HCEC 1CT (cell line): ENCODE data around the gene KRT24.

ENCODE experiments used
- DNase-seq: peaks from one replicate; pipeline ENCODE4 v3.0.0-alpha.2; 2017

KRT24 gene

GRCh38 chr17:40687106-40687505 is 16.4 kb downstream of the KRT24 start:
- no peak for DNase-seq

DNA sequence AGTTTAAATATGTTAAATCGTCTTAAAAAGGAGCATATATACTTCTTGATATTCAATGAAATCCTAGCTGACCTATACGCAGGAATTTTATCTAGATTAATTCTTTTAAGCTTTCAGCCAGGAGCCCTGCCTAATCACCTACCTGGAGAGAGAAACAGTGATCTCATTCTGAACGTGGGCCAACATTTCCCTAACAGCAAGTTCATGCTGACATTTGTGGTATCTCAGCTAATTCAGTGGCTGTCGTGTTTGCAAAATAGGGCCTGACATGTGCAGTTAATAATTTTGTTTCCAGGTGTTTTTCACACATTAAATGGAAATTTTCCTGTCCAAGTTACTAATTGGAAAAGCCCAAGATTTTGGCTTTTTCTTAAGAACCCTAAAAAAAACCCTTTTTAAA is 17.4 kb downstream of the KRT24 start:
- DNase-seq = no peak

DNA sequence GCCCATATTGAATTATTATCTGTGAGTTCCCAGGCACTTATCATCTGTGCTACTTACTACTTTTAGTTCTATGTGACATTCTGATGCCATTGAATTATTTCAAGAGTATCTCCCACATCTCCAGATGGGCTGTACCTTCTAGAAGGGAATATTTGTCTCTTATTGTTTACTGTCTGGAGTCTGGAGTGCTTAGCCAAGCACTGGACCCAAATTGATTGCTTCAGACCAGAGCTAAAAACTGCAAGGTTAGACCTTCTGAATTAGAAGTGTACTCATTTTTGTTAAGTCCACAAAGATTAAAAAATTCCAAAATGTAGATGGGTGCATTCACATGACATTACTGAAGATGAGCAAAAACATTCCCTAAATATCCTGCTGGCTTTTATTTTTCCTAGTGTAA is 22.6 kb downstream of the KRT24 start:
- no peak for DNase-seq

GRCh38 chr17:40679523-40679907 is 24.0 kb downstream of the KRT24 start:
- DNase-seq = no peak

GRCh38 chr17:40678902-40679522 is 24.5 kb downstream of the KRT24 start:
- no peak for DNase-seq

DNA sequence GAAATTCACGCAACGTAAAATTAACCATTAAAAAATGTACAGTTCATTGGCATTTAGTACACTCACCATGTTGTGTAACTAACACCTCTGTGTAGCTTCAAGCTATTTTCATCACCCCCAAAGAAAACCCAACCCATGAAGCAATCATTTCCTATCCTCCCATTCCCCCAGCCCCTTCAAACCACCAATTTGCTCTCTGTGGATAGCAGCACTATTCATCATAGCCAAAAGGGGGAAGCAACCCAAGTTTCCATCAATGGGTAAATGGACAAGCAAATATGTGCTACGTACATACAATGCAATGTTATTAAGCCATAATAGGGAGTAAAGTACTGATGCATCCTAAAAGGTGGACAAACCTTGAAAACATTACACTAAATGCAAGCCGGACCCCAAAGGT is 27.6 kb downstream of the KRT24 start:
- DNase-seq = no peak

GRCh38 chr17:40672654-40673053 is 30.9 kb downstream of the KRT24 start:
- DNase-seq = no peak

DNA sequence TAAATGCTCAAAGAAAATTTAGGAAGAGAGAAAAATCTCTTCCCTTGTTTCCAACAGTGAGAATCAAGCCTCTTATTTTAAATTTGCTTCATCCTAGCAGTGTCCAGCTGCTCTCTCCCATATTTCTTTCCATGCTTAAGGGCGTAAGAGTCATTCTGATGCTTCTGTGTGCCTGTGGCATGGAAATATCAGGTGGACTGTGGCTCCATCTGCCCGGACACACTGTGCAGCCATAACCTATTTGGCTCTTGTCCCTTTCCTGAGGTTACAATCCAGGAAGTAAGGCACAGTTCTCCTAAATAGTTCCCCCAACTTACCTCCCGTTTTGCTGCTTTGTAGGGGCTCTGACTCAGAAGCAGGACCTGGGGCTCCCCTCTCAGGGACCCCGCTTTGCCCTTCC is 32.3 kb downstream of the KRT24 start:
- DNase-seq = no peak

GRCh38 chr17:40666331-40666730 is 37.2 kb downstream of the KRT24 start:
- no peak for DNase-seq

DNA sequence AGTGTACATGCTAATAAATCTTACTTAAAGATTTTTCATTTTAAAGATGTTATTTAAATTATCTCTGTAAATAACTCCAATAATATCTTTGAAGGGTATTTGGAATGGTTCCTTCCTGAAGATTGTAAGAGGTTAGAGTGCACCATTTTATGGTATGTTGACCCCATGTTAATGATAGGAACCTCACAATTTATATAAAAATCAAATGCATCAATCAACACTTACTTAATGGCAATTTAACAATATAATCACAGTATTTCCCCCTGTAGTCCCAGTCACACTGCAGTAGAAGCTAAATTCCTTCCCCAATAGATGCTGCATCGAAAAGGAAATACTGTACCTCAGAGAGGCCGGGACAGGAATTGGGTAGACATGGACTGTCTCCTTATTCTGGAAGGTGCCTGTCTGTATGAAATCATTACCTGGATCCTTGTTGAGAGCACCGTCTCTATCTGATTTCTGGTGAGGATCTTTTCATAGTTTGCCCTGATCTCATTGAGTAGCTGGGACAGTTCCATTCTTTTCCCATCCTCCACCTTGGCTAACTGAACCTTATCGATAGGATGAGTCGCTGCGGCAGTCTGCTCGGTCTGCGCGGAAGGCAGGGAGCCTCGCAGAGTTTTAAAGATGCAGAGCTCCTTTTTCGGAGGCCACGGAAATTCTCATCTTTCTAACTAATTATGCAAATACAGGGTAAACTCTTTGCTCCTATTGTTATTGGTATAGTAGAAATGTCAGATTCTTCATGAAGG is 38.8 kb downstream of the KRT24 start, which contains the start of gene KRT222:
TSS of gene KRT222 (minus strand) at position 596 of the 752 bp plus-strand sequence. CDS start at position 518, 78 bp downstream.
- no peak for DNase-seq

DNA sequence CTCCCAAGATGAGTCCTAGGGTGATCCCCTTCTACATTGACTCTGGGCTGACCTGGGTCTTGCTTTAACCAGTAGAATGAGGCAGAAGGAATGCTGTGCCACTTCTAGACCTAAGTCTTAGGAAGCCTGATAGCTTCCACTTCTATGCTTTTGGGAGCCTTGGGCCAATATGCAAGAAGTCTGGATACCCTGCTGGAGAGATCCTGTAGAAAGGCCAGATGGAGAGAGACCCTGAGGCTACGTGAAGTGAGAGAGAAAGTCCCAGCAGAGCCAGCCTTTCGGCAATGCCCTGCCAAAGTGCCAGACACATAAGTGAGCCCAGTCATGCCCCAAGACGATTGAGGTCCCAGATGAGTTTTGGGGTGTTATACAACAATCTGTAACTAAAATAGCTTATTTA is 40.3 kb downstream of the KRT24 start:
- DNase-seq = no peak

DNA sequence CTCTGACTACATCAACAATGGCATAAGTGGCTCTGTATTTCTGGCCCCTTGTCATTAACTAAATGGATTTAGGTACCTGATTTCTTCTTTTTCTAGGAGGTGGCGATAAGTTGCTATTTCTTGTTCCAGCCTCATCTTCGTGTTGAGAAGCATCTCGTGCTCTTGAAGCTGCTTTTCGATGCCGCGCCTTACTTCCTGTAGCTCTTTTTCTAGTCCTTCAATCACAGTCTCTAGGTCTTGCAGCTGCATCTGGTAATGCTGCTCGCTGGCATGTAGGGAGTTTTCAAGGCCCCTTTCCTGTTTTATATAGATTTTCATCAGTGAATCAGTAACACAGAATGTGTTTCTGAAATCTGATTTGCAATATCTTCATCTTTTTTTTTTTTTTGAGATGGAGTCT is 43.6 kb downstream of the KRT24 start:
- DNase-seq = no peak

- DNase-seq = no peak
Measured at GRCh38 chr17:40658396-40658795, 45.2 kb downstream of the KRT24 start.

DNA sequence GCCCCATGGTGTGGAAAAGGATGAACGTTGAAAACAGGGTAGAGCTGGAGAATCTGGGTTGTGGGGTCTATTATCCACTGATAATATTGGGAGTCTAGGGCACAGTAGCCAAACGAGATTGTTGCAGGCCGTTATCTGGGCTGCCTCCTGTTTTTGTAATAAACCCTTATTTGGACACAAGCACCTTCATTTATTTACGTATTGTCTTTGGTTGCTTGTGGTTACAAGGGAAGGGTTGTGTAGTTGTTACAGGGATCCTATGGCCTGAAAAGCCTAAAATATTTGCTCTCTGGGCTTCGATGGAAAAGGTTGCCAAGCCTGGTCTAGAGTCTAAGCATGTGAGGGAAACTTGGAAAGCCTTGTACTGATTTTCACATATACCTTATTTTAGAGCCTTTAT is 51.6 kb downstream of the KRT24 start:
- DNase-seq = no peak

DNA sequence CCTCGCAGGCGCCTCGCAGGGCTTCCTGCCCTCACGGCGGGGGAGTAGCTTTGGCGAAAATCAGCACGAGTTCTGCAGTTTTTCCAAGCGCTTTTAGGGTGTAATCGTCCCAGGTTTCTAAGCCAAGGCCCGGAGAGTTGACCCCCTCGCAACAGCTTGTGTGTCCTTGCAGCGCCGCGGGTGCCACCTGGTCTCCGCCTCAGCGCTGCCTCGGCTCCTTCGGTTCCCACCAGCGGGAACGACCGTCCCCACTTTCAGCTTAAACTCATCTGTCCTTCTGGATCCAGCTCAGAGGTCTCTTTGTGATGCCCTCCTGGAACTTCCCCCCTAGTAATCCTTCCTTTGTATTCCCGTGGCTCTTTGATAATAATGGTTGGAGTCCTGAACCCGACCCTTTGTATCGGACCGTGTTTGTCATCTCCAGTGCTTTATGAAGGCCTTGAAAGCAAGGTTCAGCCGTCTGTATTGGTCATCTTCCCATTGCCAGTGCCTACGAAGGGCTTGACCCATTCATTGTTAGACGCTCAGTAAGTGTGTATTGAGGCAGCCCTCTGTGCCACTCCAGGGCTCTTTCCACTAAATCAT is 55.1 kb downstream of the KRT24 start:
- DNase-seq = no peak
